ENCODE measurements around the gene FCSK.
"Not testable (repeated sequence)": the region's sequence is repeated elsewhere in the genome, so short reads cannot be mapped to it uniquely, and the experiment has no call there.

FCSK gene

DNA sequence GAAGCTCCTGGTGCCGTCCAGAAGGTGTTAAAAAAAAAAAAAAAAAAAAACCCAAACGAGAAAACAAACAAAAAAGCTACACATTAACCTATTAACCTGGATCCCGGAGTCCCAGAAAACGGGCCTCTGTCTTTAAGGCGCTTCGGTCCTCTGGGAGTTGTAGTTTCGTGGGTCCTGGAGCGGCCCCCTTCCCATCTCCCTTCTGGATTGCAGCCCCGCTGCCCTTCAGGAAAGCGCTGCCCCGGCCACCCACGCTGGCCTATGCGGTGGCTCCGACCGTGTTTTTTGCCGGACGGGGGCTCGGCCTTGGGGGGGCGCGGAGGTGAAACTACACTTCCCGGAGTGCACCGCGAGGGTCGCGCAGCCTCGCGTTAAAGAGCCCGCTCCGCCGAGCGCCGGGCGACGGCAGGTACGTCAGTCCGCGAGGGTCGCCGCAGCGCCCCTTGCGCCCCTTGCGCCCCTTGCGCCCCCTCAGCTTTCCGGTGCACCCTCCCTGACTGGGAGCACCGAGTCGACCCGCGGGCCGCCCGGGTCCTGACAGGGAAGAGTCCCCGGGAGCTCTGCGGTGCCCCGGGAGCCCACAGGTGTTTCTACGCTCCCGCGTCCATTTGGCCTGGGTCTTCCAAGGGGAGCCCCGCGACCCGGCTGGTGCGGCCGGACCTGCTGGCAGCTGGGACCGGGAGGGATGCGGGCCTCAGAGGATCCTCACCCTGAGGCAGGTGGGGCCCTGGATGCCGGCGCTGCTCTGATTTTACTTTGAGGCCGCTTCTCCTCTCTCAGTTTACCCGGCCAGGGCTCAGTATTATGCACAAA is at the start of gene FCSK:
TSS of gene FCSK (plus strand) at position 374 of the 813 bp plus-strand sequence. CDS start 8,596 bp downstream, outside the sequence.
- peak; percentile 25 to 65 (median 44) for DNase-seq

DNA sequence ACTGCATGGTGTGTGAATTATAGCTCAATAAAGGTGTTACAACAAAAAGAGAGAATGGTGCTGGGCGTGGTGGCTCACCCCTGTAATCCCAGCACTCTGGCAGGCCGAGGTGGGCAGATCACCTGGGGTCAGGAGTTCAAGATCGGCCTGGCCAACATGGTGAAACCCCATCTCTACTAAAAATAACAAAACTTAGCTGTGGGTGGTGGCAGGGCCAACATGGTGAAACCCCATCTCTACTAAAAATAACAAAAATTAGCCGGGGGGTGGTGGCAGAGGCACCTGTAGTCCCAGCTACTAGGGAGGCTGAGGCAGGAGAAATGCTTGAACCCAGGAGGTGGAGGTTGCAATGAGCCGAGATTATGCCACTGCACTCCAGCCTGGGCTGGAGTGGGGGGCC is 48.3 kb upstream of the FCSK start:
- not testable (repeated sequence) for DNase-seq

DNA sequence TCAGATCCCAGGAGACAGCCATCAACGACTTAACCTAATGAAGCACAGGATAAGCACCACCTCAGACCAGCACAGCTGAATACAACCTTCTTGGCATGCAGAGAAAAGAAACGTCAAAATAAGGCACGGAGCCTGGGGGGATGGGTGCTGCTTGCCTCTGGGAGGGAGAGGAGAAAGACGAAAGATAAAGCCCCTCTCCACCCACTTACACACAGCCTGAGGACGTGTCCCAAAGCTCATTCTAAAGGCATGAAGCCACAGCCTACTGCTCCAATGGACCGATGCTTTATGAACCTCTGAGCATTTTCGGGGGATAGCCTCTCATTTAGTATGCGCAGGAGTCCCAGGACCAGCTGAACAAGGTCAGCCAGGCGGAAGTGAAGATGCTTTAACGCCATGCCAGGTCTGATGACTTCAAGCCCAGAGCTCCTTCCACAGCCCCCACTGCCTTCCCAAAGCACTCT is 46.6 kb upstream of the FCSK start:
- DNase-seq: no peak

DNA sequence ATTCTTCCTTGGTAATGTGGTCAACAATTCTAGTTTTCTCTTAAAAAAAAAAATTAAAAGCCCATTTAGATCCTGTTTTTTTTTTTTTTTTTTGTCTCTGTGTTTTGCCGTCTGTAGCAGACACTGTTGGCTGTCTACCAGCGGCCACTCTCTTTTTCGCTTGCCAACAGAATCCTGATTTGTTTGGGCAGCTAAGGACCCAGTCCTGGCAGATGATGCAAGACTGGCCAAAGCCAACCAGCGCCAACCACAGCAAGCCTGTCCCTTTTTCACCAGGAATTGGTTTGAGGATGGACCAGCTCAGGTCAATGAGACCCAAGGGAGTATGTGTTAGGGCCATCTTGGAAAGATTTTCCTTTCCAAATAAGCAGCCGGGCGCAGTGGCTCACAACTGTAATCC is 43.7 kb upstream of the FCSK start:
- no peak for DNase-seq

DNA sequence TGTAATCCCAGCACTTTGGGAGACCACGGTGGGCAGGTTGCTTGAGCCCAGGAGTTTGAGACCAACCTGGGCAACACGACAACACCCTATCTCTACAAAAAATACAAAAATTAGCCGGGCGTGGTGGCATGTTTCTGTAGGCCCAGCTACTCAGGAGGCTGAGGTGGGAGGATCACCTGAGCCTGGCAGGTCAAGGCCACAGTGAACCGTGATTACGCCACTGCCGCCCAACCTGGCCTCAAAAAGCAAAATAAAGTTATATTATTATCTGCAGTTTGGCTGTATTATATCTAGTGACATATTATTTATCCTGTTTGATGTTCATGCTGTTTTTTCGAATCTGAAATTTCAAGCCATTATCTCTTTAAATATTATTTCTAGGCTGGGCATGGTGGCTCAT is 42.0 kb upstream of the FCSK start:
- no peak for DNase-seq

DNA sequence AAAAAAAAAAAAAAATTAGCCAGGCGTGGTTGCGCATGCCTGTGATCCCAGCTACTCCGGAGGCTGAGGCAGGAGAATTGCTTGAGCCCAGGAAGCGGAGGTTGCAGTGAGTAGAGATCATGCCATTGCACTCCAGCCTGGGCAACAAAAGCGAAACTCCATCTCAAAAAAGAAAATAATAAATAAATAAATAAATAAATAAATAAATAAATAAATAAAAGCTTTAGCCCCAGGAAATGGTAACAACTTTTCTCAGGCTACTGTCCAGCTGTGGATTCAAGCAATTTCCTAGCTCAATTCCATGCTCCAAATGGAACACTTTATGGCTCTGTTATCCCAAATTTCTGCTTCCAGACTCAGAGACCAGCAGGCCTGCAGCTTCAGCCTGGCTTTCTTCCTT is 40.8 kb upstream of the FCSK start:
- DNase-seq: not testable (repeated sequence)

DNA sequence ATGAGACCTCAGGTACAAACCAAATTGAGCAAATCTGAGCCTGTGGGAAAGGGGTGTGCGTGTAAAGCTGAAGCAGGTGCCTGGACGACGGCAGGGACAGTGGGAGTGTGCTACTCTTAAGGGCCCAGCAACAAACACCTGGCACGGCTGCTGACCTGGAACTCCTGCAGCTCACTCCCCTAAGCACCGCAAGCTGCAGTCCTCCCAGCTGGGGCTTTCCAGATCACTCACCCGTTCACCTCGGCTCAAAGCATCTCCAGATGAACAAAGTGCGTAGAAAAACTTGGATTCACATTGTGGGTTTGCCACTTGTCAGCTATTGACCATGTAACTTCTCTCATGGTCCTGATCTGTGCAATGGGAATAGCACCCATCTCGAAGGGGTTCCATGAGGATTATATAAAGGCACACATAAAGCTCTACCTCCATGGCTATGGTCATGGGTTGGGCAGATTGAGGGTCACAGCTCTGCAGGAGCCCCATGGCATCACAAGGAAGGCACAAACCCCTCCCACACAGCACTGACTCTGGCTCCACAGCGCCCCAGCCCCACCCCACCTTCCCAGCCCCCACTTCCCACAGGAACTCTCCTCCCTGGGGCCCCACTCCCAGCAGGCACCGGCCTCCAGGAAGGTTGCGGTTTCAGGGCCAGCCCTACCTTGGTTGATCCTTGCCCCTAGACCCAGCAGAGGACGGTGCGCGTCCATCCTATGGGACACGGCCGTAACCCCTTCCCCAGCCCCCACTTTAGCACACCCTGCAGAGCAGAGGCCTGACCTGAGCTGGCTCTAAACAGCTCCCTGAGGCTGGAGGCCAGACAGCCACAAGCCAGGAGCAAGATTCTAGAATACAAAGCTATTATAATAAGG is 37.4 kb upstream of the FCSK start:
- DNase-seq: no peak

DNA sequence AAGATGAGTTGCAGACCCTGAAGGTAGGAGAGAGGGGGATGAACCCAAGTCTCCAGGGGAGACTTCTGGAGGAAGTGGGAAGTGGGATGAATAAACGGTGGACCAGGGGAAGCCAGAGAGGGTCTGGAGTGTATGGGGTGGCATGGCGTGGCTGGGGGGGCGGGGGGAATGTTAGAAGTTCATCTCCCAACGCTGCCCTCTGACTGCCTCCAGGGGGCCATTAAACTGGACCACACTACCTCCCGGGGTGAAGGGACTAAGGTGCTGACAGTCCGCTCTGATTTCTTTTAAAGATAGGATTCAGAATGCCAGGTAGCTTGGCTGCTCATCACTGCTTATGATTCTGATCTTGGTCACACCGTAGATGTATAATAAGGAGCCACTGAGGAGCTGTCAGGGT is 36.7 kb upstream of the FCSK start:
- DNase-seq: no peak

DNA sequence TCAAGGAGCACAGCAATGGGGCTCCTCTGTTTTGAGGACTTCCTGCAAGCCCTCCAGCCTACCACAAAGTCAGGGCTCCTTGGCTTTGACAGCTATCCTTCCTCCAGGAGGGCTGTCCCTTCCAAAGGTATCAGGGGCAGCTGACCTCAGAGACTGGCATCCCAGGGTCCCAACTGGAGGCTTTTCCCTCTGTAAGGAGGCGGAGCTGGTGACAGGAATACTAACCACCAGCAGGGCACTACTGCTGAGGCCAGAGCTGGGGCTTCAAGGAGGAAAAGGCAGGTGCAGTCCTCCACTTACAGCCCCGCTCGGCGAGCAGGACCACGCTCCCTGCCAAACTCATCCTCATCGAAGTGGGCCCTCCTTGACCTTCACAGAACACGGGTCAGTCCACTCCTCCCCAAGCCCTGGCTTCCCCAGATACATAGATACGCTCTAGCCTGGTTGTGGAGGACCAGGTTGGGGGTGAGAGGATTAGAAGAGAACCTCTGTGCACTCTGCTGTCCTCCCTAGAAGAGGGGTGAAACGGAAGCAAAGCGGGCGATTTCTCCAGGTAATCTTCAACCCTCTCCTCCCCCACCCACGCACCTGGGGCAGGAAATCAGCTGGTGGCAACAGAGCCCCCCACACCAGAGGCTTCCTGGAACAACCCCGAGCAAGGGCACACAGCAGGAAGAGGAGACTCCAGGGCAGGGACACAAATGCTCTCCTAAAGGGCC is 36.0 kb upstream of the FCSK start:
- no peak for DNase-seq

DNA sequence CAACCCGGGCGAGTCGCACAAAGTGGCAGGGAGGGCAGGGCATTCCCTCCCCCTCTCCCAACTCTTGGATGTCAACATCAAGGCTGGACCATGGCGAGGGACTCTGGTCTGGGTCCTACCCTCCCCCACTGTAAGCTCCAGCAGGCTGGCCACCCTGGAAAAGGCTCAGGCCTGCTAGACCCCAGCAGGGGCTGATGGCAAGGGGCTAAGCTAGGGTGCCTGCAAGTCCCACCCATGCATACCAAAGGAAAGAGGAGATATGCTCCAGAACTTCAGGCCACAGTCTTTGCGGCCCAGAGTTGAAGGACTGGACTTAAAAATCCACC is 35.4 kb upstream of the FCSK start:
- DNase-seq: no peak

DNA sequence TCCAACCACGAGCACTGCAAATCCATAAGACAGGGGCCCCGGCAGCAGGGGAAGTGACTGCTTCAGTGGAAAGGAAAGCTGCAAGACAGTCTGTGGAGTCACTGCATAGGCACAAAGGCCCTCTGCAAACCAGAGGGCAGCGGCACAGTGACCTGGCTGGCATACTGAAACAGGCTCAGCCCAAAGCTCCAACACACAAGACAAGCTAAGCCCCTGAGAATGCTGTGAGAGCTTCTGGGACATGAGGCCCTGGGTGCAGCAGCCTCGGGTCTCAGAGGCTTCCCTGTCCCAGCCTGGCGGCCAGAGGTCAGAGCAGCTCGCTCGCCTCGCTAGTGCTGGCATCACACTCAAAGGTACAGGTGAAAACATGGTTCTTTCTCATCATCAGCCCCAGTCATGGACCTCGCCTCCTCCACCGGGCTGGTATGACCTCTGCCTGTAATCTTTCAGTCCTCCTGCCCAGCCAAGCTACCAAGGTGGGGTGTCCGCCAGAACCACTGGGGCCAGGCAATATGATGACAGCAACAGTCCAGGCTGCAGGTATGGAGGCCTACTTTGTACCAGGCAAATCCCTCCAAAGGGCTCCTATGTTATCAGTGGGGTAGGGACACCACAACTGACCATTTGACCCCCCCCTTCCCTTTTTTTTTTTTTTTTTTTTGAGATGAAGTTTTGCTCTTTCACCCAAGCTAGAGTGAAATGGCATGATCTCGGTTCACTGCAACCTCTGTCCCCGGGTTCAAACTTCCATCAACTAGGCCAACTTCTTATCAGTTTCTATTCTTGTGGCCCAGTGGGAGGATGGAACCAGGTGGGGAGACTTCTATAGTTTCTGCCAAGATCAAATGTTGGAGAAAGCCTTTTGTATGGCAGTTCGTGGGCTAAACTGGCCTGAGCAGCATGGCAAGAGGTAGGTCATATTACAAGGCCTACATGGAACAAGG is 34.7 kb upstream of the FCSK start:
- DNase-seq: no peak

DNA sequence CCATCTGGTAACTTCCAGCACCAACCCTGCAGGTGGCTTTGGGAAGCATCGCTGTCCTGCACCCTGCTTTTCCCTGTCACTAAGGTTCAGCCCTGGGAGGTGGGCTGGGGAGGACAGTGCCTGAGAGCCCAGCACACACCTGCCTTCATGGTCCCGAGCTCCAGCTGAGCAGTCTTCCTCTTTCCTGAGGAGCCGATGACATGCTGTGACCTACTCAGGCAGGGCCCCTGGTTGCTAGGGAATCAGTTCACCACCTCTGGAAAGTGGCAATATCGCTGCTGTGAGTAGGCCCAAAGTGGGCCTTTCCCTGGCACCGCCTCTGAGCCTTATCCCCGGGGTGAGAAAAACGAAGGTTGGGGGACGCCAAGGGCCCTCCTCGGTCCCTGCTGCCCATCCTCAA is 33.4 kb upstream of the FCSK start:
- DNase-seq: no peak

DNA sequence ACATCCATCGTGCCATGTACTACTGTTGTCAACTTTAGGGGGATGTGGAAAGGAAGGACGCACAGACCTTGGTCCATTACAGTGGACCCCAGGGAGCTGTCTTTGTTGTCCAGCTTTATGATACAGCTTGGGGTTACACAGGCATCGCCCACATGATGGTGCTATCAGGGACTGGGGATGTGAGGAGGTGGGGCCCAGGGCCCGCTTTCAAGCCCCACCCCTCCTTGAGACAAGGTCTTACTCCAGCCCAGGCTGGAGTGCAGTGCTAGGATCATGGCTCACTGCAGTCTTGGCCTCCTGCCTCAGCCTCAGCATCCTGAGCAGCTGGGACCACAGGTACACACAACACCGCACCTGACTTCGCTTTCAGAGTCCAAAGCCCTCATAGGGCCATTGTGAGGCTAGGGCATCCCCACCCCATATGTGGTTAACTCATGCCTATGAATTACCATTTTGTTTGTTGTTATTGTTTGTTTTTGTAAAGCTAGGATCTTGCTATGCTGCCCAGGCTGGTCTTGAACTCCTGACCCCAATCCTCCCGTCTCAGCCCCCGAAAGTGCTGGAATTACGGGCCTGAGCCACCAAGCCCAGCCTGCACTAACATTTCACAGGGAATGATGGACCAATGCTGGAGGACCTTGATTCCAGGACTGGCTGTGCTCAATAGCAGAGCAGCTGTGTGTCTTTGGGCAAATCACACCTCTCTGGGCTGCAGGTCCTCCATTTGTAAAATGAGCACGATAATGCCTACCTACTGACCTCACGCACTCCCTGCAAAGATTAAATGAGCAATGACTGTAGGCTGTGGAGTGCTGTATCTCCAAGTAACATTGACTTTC is 32.7 kb upstream of the FCSK start:
- no peak for DNase-seq

DNA sequence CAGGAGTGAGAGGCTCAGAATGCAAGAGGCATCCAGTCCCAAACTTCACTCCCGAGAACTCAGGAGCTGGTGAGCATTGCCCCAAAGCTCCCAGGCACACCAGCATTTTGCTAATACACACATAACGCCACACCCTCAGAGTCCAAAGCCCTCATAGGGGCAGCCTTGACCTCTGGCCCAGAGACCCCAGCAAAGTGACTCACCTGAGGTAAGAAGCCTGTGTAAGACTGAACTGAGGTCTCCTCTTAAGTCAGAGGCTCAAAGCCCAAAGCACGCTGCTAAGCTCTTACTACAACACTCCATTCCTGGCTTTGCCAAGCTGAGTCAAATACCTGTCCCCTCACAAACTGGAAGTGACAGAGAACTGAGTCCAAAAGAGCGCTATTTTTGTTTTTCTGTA is 31.9 kb upstream of the FCSK start:
- no peak for DNase-seq

DNA sequence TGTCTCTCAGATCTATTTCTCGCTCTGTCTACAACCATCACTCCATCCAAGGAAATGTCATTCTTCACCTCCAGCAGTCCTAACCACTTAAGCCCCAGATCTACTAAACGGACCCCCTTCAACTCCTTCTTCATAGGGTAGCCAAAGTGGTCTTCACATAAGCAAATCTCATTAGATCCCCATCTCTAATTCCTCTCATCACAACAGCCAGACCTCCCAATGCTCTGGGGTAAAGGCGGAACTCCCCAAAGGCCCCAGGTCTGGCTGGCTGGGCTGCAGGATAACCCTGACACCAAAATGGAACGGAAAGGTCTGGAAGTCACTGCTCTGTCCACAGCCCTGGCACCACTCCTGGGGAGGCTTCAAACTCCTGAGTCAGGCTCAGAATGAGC is 26.6 kb upstream of the FCSK start:
- no peak for DNase-seq

DNA sequence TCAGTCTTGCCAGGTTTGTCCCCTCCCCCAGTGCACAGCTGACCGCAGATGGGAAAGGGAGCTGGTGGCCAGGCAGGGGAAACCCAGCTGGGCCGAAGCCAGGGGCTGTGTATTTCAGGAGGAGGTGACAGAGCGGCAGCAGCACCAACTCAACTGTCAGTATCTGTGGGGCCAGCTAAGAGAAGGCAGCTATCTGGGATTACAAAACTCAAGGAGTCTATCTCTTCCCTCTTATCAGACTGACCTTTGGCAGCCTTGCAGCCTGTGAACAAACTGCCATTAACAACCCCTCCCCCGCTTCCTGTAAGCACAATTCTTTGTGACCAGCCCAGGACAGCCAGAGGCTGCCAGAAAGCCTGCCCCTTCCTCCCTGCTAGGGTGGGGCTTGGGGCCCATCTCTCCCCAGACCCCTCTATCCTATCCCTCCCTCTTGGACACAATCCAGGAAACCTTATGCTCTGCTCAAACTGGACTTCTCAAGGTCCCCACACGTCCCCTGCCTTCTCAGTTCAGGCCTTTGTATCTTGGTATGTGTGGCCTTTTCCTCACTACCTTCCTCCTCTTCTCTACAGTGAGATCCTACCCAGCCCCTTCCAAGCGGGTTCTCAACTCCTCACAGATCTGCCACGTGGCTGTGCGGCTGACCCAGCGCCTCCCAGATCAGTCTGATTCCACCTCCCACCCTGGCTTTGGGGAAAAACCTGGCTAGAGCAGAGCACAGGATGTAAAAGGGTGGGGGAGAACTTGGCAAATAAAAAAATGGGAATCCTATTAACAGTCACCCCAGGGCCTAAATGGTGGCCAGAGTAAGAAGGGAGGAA is 26.0 kb upstream of the FCSK start:
- DNase-seq: no peak

DNA sequence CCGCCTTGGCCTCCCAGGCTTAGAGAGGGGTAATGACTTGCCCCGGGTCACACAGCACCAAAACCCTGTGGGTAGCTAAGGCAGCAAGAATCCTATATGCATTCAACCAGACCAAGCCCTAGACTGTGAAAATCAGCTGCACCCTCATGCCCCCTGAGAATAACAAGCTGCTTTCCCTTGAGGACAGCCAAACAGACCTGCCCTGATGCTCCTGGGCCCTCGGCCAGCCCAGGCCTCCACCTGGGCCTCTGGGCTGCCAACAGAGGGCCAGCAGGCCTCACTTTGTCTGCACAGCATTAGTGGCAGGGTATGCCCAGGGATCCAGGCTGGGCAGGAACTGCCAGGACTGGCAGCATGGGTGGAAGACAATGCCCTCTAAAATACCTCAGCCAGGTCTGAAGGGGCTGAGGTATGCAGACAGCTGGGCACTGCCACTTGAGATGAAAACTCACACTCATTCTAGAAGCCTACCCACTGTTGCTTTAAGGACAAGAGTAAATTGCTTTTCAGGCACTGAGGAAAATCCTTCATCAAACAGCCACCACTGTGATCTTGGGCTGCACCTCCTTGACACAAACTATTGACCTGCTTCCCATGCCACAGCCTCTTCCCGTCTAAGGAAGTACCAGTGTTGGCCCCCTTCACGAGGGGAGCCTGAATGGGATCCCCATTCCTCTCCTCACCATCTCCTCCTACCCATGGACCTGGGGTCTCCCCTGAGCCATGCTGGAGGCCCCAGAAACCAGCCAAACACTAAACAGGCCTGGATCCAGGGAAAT is 24.3 kb upstream of the FCSK start:
- DNase-seq: no peak

DNA sequence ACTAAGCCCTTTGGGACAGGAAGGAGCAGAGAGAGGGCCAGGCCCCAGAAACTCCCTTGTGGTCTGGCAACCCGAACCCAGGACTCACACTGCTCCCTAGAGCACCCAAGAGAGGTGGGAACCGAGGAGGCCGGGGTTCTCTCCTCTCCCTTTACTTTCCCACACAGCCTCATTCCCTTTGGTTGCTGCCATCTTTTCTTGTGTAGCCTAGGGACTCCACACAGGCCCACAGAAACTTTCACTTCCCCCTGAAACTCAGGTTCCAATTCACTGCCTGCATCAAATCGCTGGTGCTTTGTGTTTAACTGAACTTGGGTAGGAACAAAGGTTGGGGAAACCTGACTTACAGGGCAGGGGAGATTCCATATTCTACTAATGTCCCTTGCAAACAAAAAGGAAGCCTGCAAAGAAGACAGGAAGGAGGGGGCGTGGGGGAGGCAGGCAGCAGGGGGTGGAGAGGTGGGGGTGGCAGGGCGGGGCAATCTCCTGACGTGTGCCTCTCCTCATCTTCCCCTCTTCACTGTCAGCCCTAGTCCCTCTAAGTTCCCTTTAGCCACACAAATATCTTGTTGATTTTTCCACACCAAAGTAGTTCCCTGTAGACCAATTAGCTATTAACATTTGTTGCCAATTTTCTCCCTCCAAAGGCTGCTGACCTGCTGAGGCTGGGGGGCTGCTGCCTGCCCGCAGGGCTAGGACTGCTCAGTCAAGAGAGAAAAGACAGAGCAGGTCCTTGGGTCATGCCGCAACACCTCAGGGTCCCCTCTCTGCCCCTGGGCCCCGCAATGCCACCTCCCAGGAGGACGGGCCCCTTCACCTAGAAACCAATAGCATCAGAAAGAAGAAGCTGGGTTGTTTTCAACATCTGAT is 23.5 kb upstream of the FCSK start:
- DNase-seq: peak in 2 of 4 experiments; percentile 6 to 36

DNA sequence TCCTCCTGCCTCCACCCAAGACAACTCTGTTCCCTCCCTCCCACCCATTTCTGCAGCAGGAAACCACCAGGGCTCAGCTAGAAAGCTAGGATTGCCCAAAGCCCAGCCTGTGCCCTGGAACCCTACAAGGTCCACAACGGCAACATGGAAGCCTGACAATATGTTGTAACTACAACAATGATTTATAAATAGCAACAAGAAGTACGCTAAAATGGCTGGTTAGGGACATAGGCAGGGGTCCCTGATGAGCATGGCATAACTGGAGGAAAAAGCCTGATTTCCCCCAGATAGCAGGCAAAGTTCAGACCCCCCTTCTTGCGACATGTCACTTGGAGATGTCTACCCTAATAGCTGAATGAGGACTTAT is 22.1 kb upstream of the FCSK start:
- DNase-seq: no peak
